Pancreas (tissue), 10 donors: ENCODE results near the gene HEPHL1. TPM values are rescaled to one million over a fixed set of nuclear protein-coding genes. Genes with fewer than 3 reads are reported as not detected.

Source experiments
- ATAC-seq, 4 donors: fragments of 200-7000 bp; cut with Tn5 transposase; one replicate each; pipeline versions ENCODE4 v1.8.0 to v1.9.1; 2020; ENCODE audit warnings: mild to moderate bottlenecking in 4 of 4, moderate library complexity in 4 of 4
- DNase-seq, 6 donors: peaks; one replicate each; pipeline ENCODE4 v3.0.0-alpha.2; 2020
- FAIRE-seq: peaks from 2 replicates; lab custom pipeline; 2012; peaks lifted over from hg19 to GRCh38; lab: Jason Lieb, UNC
- H3K27ac ChIP-seq, 4 donors: fragments of 200-600 bp; sonication (generic); 1 replicate in 3 of 4; 2 replicates in 1 of 4; pipeline versions ENCODE4 v1.5.0 to v1.8.0; 2020
- H3K27me3 ChIP-seq, 4 donors: fragments of 200-600 bp; one replicate each; pipeline ENCODE4 v1.8.0; 2021
- H3K36me3 ChIP-seq, 3 donors: fragments of 200-600 bp; sonication (generic) in 1 of 3; one replicate each; pipeline versions ENCODE4 v1.5.0 to v1.8.0; 2020 to 2021
- H3K4me1 ChIP-seq, 3 donors: fragments of 200-600 bp; one replicate each; pipeline ENCODE4 v1.8.0; 2021
- H3K4me3 ChIP-seq, 4 donors: fragments of 200-600 bp; sonication (generic) in 2 of 4; one replicate each; pipeline versions ENCODE4 v1.5.0 to v1.8.0; 2020 to 2021
- H3K9me3 ChIP-seq, 4 donors: fragments of 200-600 bp; one replicate each; pipeline ENCODE4 v1.8.0; 2021
- CTCF ChIP-seq, 4 donors: fragments of 200-600 bp; sonication (generic) in 3 of 4; IDR thresholded peaks; one replicate each; pipeline versions ENCODE4 v1.5.0 to v1.8.0; 2021; ENCODE audit warnings: antibody characterized with exemption in 4 of 4
- WGBS, 2 donors: extraction: QIAGEN DNeasy Blood & Tissue Kit; methylation state at CpG; one replicate each; pipeline ENCODE4 v1.1.7; 2013; 5-methylcytosine and 5-hydroxymethylcytosine counted together
- intact Hi-C, 3 donors: fragments of 100-400 bp; cut with DNase I; formaldehyde crosslinking; loops; one replicate each; pipeline versions ENCODE4 v1.11.1 to v1.14.2; 2022
- polyA plus RNA-seq, 2 donors: library from polyadenylated mRNA; stranded (reverse); fragments of 200-250 nt; gene quantifications; one replicate each; pipeline ENCODE4 v1.2.3, GENCODE V29; 2013
- total RNA-seq, 6 donors: library from RNA; stranded (reverse); fragmentation: NEBNext Ultra II Directional in 4 of 6; extraction: Animal tissue kit (Norgen Biotek cat#: 25700) in 4 of 6; gene quantifications; one replicate each; pipeline versions ENCODE4 v1.2.1 to v1.2.4, GENCODE V29; 2021 to 2023
- donor health status: healthy with polysubstance abuse.
- donor health status: DM: no; HTN: no; CAD: no; lungs with moderate emphysema.
- donor health status: DM: no; HTN: no; CAD: no.
- donor health status: control.
- donor health status: control.
- donor health status: Bipolar disorder and iron deficiency.
- donor health status: DM: yes; HTN: yes; CAD: no.
- donor health status: DM: no; HTN: no; CAD: no.
- donor health status: DM: no; HTN: no; CAD: no.
- donor health status: DM: yes; HTN: yes; CAD: no.

The HEPHL1 gene
- total and polyA plus RNA-seq, 8 donors: not detected

GRCh38 chr11:94104734-94105133, 83.6 kb downstream of the HEPHL1 start:
- no peak for ATAC-seq
- TF ChIP-seq CTCF (IDR thresholded peaks at IDR 0.05): no peak
- H3K9me3 ChIP-seq: no peaks in the 10 kb centered on the region
- intact Hi-C loops: no loop called here
- no peak for FAIRE-seq
- H3K4me3 ChIP-seq: no peak overlapping the region
- H3K36me3 ChIP-seq: no peaks in the 10 kb centered on the region
- DNase-seq: no peak
- H3K4me1 ChIP-seq: no peaks in the 10 kb centered on the region
- H3K27ac ChIP-seq: no peak overlapping the region
- H3K27me3 ChIP-seq: no peaks in the 10 kb centered on the region

- WGBS, 2 donors: 92 to 97% methylated on average over 4 of the region's 4 CpGs
- Histone ChIP-seq H3K27ac (no peak overlapping the region), H3K36me3 (no peaks in the 10 kb centered on the region), H3K9me3 (no peaks in the 10 kb centered on the region), H3K4me3 (no peak overlapping the region), H3K4me1 (no peaks in the 10 kb centered on the region), H3K27me3 (no peaks in the 10 kb centered on the region)
- ATAC-seq: no peak
- FAIRE-seq: no peak
- no peak for DNase-seq
- TF ChIP-seq CTCF (IDR thresholded peaks at IDR 0.05): no peak
- intact Hi-C loops: no loop called here
Observed at GRCh38 chr11:94106716-94107115, 85.6 kb downstream of the HEPHL1 start.

- Histone ChIP-seq H3K27me3 (no peaks in the 10 kb centered on the region), H3K4me3 (no peak overlapping the region), H3K36me3 (no peaks in the 10 kb centered on the region), H3K4me1 (no peaks in the 10 kb centered on the region), H3K9me3 (no peaks in the 10 kb centered on the region), H3K27ac (no peak overlapping the region)
- FAIRE-seq (no peak), ATAC-seq (no peak), DNase-seq (no peak)
- 95 to 97% methylated on average over 1 of the region's 1 CpG for WGBS, 2 donors
- intact Hi-C loops: no loop called here
- no peak for TF ChIP-seq CTCF (IDR thresholded peaks at IDR 0.05)
Observed at GRCh38 chr11:94107363-94107762, 86.2 kb downstream of the HEPHL1 start.

DNA sequence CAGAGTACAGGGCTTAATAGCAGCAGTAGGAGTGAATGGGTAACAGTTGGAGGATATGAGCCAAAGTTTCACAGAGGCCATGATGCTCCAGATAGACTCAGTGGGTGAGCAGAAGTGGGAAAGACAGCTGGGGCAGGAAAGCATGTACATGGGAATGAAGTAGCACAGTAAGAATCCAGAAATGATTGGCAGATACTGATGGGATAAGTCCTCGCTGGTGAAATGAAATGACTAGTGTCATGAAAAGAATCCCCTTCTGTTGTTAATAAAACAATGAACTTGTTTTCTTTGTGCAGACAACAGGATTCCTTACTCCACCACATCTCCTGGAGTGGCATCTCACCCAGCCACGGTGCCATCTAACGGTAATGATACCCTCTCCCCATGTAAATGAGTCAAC, 90.1 kb downstream of the HEPHL1 start:
- DNase-seq (no peak), ATAC-seq (no peak), FAIRE-seq (no peak)
- H3K4me1 ChIP-seq: peaks cover 0 to 7% (median 6%) of the 10 kb centered on the region in 3 donors
- WGBS, 2 donors: 78 to 81% methylated on average over 3 of the region's 3 CpGs
- no peaks in the 10 kb centered on the region for H3K36me3 ChIP-seq
- no peak overlapping the region for H3K27ac ChIP-seq
- TF ChIP-seq CTCF (IDR thresholded peaks at IDR 0.05): no peak
- intact Hi-C loops: no loop called here
- no peaks in the 10 kb centered on the region for H3K27me3 ChIP-seq
- no peaks in the 10 kb centered on the region for H3K9me3 ChIP-seq
- H3K4me3 ChIP-seq: no peak overlapping the region

DNA sequence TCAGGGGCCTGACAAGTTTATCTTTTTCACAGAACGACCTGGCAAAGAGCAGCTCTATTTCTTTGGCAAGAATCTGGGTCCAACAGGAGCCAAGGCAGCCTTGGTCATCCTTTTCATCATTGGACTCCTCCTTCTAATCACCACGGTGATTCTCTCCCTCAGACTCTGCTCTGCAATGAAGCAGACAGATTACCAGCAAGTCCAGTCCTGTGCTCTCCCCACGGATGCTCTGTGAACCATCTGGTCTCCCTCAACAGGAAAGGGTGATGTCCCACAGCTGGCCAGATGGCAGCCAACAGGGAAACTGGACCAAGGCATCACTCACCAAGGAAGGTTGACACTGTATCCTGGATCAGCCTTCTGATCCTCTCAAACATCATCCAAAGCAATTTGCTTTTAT, 90.5 kb downstream of the HEPHL1 start:
- ATAC-seq: no peak
- TF ChIP-seq CTCF (IDR thresholded peaks at IDR 0.05): no peak
- no peak for FAIRE-seq
- no peak overlapping the region for H3K27ac ChIP-seq
- H3K4me1 ChIP-seq: peaks cover 0 to 9% (median 7%) of the 10 kb centered on the region in 3 donors
- 51 to 57% methylated on average over 3 of the region's 3 CpGs for WGBS, 2 donors
- DNase-seq: no peak
- no peaks in the 10 kb centered on the region for H3K36me3 ChIP-seq
- H3K27me3 ChIP-seq: no peaks in the 10 kb centered on the region
- no peaks in the 10 kb centered on the region for H3K9me3 ChIP-seq
- no peak overlapping the region for H3K4me3 ChIP-seq
- intact Hi-C loops: no loop called here
